ENCODE measurements around the gene RWDD2A.

Gene RWDD2A

GRCh38 chr6:83199173-83199862 is 6.2 kb downstream of the RWDD2A start:
- DNase-seq, result no peak

DNA sequence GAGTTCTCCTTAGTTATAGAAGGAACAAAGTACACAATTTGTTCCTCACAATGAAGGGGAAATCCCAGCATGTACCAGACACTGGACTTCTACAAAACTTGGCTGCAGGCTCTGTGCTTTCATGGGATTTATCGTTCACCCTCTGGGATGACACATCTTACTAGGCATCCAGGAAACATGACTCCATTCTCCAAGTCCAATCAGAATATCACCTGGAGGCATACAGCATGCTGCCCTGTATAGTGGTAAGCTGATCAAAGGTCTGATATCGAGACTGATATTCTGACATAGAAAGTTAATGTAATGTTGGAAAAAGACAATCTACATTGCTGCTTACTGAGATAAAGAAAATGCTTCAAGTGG is 6.7 kb downstream of the RWDD2A start:
- peak; percentile 43 for DNase-seq

- no peak for DNase-seq
These were observed 8.9 kb downstream of the RWDD2A start for GRCh38 chr6:83202031-83202430.

DNA sequence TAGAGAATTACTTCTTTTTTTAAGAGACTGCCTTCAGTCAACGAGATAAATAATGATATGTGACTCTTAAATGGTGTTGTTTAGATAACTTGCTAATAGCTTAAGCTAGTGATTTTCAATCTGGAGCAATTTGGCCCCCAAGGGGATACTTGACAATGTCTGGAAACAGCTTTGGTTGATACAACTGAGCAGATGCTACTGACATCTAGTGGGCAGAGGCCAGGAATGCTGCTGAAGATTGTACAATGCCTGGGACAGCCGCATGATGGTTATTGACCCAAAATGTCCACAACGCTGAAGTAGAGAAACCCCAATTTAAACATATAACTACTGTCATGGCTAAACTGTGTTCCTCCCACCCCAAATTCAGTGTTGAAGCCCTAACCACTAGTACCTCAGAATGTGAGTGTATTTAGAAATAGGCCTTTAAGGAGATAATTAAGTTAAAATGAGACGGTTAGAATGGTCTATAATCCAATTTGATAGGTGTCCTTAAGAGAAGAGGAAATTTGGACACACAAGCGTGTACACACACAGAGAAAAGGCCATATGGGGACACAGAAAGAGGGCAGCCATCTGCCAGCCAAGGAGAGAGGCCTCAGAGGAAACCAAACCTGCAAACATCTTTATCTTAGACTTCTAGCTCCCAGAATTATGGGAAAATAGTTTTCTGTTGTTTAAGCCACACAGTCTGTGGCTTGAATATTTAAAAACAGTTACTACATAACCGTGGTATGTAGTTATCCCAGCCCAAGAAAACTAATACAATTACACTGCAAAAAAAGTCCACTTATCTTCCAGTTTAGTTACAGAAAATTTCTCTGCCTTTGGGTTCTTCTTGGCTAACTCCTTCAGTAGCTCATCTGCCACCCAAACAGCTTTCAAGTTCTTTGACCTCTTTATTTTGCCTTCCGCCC is 22.2 kb downstream of the RWDD2A start:
- peak; percentile 77 for DNase-seq

DNA sequence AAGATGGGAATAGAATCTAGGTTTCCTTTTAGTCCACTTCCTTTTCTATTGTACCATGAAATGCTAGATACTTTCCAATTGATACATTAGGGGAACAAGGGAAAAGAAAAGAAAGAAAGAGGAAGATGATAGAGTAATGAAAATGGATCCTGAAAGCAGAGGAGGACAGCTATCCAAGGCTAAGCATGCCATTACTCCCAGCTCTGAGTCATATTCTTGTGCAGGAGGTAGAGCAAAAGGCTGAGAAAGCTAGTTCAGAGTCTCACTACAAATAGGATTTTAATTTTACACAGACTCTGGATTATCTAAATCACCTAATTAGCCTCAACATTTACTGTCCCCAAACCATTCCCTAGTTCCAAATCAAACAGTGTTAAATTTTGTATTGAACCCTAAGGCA is 23.6 kb downstream of the RWDD2A start:
- DNase-seq, result no peak

DNA sequence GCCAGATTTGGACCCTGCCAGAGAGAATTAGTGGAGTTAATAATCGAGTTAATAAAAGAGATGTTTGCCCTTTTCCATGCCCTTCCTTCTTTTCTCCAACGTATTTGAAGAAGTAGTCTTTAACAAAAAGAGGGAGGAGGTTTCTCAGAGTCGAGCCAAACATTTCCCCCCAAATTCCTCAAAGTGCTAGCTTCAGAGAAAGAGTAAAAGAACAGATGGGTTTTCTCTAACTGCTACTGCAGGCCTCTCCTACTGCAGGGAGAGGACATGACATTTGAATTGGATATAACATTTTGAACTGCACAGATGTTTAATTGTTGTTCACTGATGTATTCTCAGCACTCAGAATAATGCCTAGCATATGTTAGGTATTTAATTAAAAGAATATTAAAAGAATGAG is 25.5 kb downstream of the RWDD2A start:
- no peak for DNase-seq

GRCh38 chr6:83220121-83220520 is 27.0 kb downstream of the RWDD2A start:
- DNase-seq, result no peak

DNA sequence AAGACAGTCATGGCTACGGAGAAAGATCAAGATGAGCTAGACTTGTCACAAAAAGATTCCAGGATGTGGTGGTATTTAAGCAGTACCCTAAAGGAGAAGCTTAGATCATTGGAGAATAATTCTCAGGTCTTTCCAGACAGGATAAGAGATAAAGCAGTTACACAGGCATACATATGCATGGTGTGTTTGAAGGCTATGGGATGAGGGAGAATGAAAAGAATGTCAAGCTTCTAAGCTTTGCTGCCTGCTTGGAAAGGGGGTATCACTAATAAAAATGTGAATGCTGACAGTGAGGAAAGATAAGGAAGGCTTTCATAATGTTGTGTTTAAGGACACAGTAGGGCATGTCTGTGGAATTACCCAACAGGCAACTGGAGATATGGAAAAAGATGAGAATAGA is 28.1 kb downstream of the RWDD2A start:
- peak; percentile 17 for DNase-seq

DNA sequence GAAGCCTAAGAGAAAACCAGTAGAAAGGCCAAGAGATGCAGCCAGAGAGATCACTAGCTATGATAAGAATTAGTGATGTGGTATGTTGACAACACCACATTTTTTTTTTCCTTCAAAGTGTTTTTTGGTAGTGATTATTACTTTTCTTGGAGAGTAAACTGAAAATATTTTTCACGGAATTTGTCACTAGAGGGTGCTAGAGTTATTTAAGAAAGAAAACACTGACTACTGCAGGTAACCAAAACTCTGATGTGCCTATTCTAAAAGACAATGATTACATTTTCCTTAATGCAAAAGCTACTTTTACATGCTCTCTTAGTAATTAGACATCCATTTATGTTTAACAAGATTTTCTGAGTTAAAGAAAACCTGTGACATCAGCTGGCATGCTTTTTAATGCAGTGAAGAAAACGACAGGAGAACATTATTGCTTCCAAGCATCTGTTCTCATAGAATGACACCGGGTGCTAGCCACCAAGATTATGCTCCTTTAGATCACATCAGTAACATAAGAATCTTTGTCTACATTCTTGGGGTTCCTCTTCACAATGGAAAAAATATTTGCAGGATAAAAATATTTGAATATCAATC is 28.8 kb downstream of the RWDD2A start:
- peak; percentile 50 for DNase-seq

GRCh38 chr6:83226517-83226916 is 33.4 kb downstream of the RWDD2A start:
- DNase-seq, result no peak

DNA sequence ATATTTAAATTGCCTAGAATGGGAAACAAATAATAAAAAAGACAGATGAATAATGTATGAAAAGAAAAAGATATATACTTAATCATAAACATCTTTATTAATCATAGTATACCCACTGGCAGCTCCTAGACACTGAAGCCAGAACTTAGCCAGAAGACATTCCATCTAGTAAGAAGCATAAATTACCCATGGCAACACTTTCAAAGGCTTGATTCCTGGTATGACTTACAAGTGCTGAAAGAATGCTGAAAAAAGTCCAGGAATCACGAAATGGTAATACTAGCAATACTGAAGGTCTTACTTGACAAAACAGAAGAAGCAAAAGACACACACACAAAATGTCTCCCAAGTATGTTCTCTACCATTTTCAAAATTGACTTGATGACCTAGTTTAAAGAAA is 38.0 kb downstream of the RWDD2A start:
- DNase-seq, result peak; percentile 92

- no peak for DNase-seq
These were observed 54.3 kb downstream of the RWDD2A start for GRCh38 chr6:83247471-83247870.

Measured in fibroblast of upper back skin (primary cell).